Loucy (cell line): Measurements from ENCODE around the gene TEX35.

ENCODE experiments used
- H2AFZ ChIP-seq: fragments of 200-600 bp; sonication (generic); 2 replicates; pipeline ENCODE4 v1.6.0; 2016; ENCODE audit warnings: antibody characterized with exemption, mild to moderate bottlenecking, low read length, moderate library complexity
- H3F3A ChIP-seq: fragments of 200-600 bp; 2 replicates; pipeline ENCODE4 v1.6.0; 2016; ENCODE audit warnings: antibody characterized with exemption, low read depth, mild to moderate bottlenecking
- H3K27me3 ChIP-seq: fragments of 200-600 bp; sonication (generic); 2 replicates; pipeline ENCODE4 v1.6.1; 2014; ENCODE audit warnings: low read length, mild to moderate bottlenecking; ENCODE audit not compliant: insufficient read depth, poor library complexity, severe bottlenecking
- H3K36me3 ChIP-seq: fragments of 200-600 bp; sonication (generic); 2 replicates; pipeline ENCODE4 v1.6.1; 2016; ENCODE audit warnings: low read length; ENCODE audit not compliant: insufficient read depth
- H3K4me1 ChIP-seq: fragments of 200-600 bp; sonication (generic); 2 replicates; pipeline ENCODE4 v1.5.1; 2014; ENCODE audit warnings: low read length, mild to moderate bottlenecking; ENCODE audit not compliant: insufficient read depth, poor library complexity, severe bottlenecking
- H3K4me2 ChIP-seq: fragments of 200-600 bp; sonication (generic); 2 replicates; pipeline ENCODE4 v1.6.0; 2014; ENCODE audit warnings: antibody characterized with exemption, low read length, low read depth, mild to moderate bottlenecking; ENCODE audit not compliant: poor library complexity, severe bottlenecking
- H3K4me3 ChIP-seq: fragments of 200-600 bp; sonication (generic); 2 replicates; pipeline ENCODE4 v1.5.1; 2014; ENCODE audit warnings: low read length, mild to moderate bottlenecking, mixed read lengths; ENCODE audit not compliant: poor library complexity, severe bottlenecking
- H3K79me2 ChIP-seq: fragments of 200-600 bp; sonication (generic); 2 replicates; pipeline ENCODE4 v1.6.1; 2014; ENCODE audit warnings: low read length; ENCODE audit not compliant: insufficient read depth
- H3K9ac ChIP-seq: fragments of 200-600 bp; sonication (generic); 2 replicates; pipeline ENCODE4 v1.6.0; 2014; ENCODE audit warnings: mild to moderate bottlenecking, low read depth, low read length, moderate library complexity; ENCODE audit not compliant: poor library complexity, severe bottlenecking
- H3K9me2 ChIP-seq: fragments of 200-600 bp; sonication (generic); replicated peaks from 2 replicates; pipeline ENCODE4 v1.6.1; 2016; ENCODE audit warnings: low read depth, low read length, mixed read lengths
- H3K9me3 ChIP-seq: fragments of 200-600 bp; sonication (generic); 2 replicates; pipeline ENCODE4 v1.6.1; 2014; ENCODE audit warnings: mild to moderate bottlenecking, antibody characterized with exemption, low read length, low read depth; ENCODE audit not compliant: insufficient read depth
- H4K20me1 ChIP-seq: fragments of 200-600 bp; sonication (generic); 2 replicates; pipeline ENCODE4 v1.6.0; 2014; ENCODE audit warnings: antibody characterized with exemption, low read length, mild to moderate bottlenecking; ENCODE audit not compliant: insufficient read depth, poor library complexity, severe bottlenecking
- CTCF ChIP-seq: fragments of 200-600 bp; sonication (generic); conservative IDR thresholded peaks from 2 replicates; pipeline ENCODE4 v1.5.1; 2014; ENCODE audit warnings: mild to moderate bottlenecking, antibody characterized with exemption, low read length
- EZH2phosphoT487 ChIP-seq: fragments of 200-600 bp; IDR thresholded peaks from 2 replicates; pipeline ENCODE4 v1.6.1; 2018; ENCODE audit warnings: antibody characterized with exemption, mild to moderate bottlenecking, moderate library complexity, borderline replicate concordance

The TEX35 gene

GRCh38 chr1:178541379-178541778, 28.5 kb downstream of the TEX35 start:
- no peak for TF ChIP-seq CTCF
- no peak for TF ChIP-seq EZH2phosphoT487
- Histone ChIP-seq H4K20me1 (no peaks in the 10 kb centered on the region), H3K36me3 (no peaks in the 10 kb centered on the region), H3F3A (no peaks in the 10 kb centered on the region), H3K9me2 (no peaks in the 10 kb centered on the region), H3K79me2 (no peaks in the 10 kb centered on the region), H3K9me3 (no peaks in the 10 kb centered on the region), H3K27me3 (no peaks in the 10 kb centered on the region), H3K4me2 (peak overlapping the region; percentile 83), H3K4me1 (peaks cover 18% of the 10 kb centered on the region), H3K9ac (peak overlapping the region; percentile 86), H2AFZ (peak overlapping the region; percentile 100), H3K4me3 (peak overlapping the region; percentile 94)

GRCh38 chr1:178541829-178542553, 29.1 kb downstream of the TEX35 start:
- H2AFZ ChIP-seq: peak overlapping the region; percentile 100
- H3K79me2 ChIP-seq: no peaks in the 10 kb centered on the region
- peak overlapping the region; percentile 83 for H3K4me2 ChIP-seq
- no peak for TF ChIP-seq EZH2phosphoT487
- no peak for TF ChIP-seq CTCF
- no peaks in the 10 kb centered on the region for H4K20me1 ChIP-seq
- no peaks in the 10 kb centered on the region for H3K36me3 ChIP-seq
- H3K27me3 ChIP-seq: no peaks in the 10 kb centered on the region
- H3F3A ChIP-seq: no peaks in the 10 kb centered on the region
- peak overlapping the region; percentile 86 for H3K9ac ChIP-seq
- H3K9me2 ChIP-seq: no peaks in the 10 kb centered on the region
- H3K4me1 ChIP-seq: peaks cover 18% of the 10 kb centered on the region
- no peaks in the 10 kb centered on the region for H3K9me3 ChIP-seq
- peak overlapping the region; percentile 94 for H3K4me3 ChIP-seq

GRCh38 chr1:178542554-178543289, 29.8 kb downstream of the TEX35 start:
- Histone ChIP-seq H4K20me1 (no peaks in the 10 kb centered on the region), H3K4me1 (peaks cover 18% of the 10 kb centered on the region), H3K36me3 (no peaks in the 10 kb centered on the region), H2AFZ (peak overlapping the region; percentile 100), H3K27me3 (no peaks in the 10 kb centered on the region), H3K9me2 (no peaks in the 10 kb centered on the region), H3K9me3 (no peaks in the 10 kb centered on the region), H3F3A (no peaks in the 10 kb centered on the region), H3K4me3 (peak overlapping the region; percentile 94), H3K79me2 (no peaks in the 10 kb centered on the region), H3K9ac (peak overlapping the region; percentile 86), H3K4me2 (peak overlapping the region; percentile 83)
- peak; percentile 80 for TF ChIP-seq CTCF
- no peak for TF ChIP-seq EZH2phosphoT487
